CD4-positive, alpha-beta memory T cell (primary cell): ENCODE results near the gene NRDE2. TPM values are rescaled to one million over a fixed set of nuclear protein-coding genes. Genes with fewer than 3 reads are reported as not detected.

Experiments
- CTCF ChIA-PET: fragments of 350-600 bp; sonication (Branson Sonifier 250); formaldehyde crosslinking; loops from one replicate; lab custom pipeline; 2021; ENCODE audit warnings: inconsistent platforms; ENCODE audit not compliant: partially characterized antibody; lab: Charles Lee
- POLR2A ChIA-PET: fragments of 350-600 bp; sonication (Branson Sonifier 250); formaldehyde crosslinking; loops from one replicate; lab custom pipeline; 2021; ENCODE audit not compliant: partially characterized antibody; lab: Charles Lee
- DNase-seq, 5 donors: peaks; one replicate each; pipeline versions ENCODE4 v3.0.0 to v3.0.0-alpha.2; 2020 to 2022; ENCODE audit warnings: mixed read lengths in 1 of 5
- H3K27ac ChIP-seq: one replicate; pipeline ENCODE4 v1.7.0; 2013; ENCODE audit warnings: low read depth, low read length
- H3K27me3 ChIP-seq: 2 replicates; pipeline ENCODE4 v1.7.0; 2013; ENCODE audit warnings: mild to moderate bottlenecking, low read length, moderate library complexity; ENCODE audit not compliant: insufficient read depth
- H3K36me3 ChIP-seq: 2 replicates; pipeline ENCODE4 v1.7.0; 2013; ENCODE audit warnings: mild to moderate bottlenecking, low read length, moderate library complexity; ENCODE audit not compliant: insufficient read depth
- H3K4me1 ChIP-seq: 2 replicates; pipeline ENCODE4 v1.7.0; 2013; ENCODE audit warnings: mild to moderate bottlenecking, low read length, moderate library complexity; ENCODE audit not compliant: insufficient read depth
- H3K4me3 ChIP-seq, 2 donors: one replicate each; pipeline ENCODE4 v1.7.0; 2013; ENCODE audit warnings: low read length in 2 of 2, mild to moderate bottlenecking in 1 of 2
- H3K9me3 ChIP-seq, 2 donors: one replicate each; pipeline ENCODE4 v1.7.0; 2013; ENCODE audit warnings: low read length in 2 of 2, control low read depth in 1 of 2; ENCODE audit not compliant: control insufficient read depth in 1 of 2
- H3K27ac Mint-ChIP-seq, 7 donors: one replicate each; pipeline ENCODE4 v1.8.0; 2020 to 2021; ENCODE audit warnings: mixed read lengths in 7 of 7, mild to moderate bottlenecking in 6 of 7, inconsistent platforms in 3 of 7, moderate library complexity in 3 of 7
- H3K27me3 Mint-ChIP-seq, 2 donors: one replicate each; pipeline ENCODE4 v1.8.0; 2020 to 2021; ENCODE audit warnings: mixed read lengths in 2 of 2
- H3K36me3 Mint-ChIP-seq, 2 donors: one replicate each; pipeline ENCODE4 v1.8.0; 2020 to 2021; ENCODE audit warnings: mixed read lengths in 2 of 2, inconsistent platforms in 1 of 2, mild to moderate bottlenecking in 1 of 2
- H3K4me1 Mint-ChIP-seq, 4 donors: one replicate each; pipeline ENCODE4 v1.8.0; 2020 to 2021; ENCODE audit warnings: mixed read lengths in 4 of 4, mild to moderate bottlenecking in 1 of 4
- H3K4me3 Mint-ChIP-seq, 8 donors: one replicate each; pipeline ENCODE4 v1.8.0; 2020 to 2021; ENCODE audit warnings: mixed read lengths in 8 of 8, mild to moderate bottlenecking in 7 of 8, moderate library complexity in 6 of 8, inconsistent platforms in 3 of 8
- H3K9me3 Mint-ChIP-seq, 8 donors: one replicate each; pipeline ENCODE4 v1.8.0; 2020 to 2021; ENCODE audit warnings: mixed read lengths in 8 of 8, mild to moderate bottlenecking in 5 of 8, inconsistent platforms in 3 of 8, moderate library complexity in 1 of 8
- intact Hi-C: fragments of 100-400 bp; cut with micrococcal nuclease; formaldehyde crosslinking; loops from one replicate; pipeline ENCODE4 v1.15.1; 2023
- polyA plus RNA-seq, 2 donors: library from polyadenylated mRNA; unstranded; fragments of 300-500 nt; fragmentation: Illumina TruSeq; gene quantifications; one replicate each; pipeline ENCODE4 v1.2.3, GENCODE V29; 2021
- total RNA-seq, 2 experiments: library from RNA; stranded (reverse); gene quantifications; one replicate each; pipeline ENCODE4 v1.2.3, GENCODE V29; 2021

NRDE2 gene
- total RNA-seq (10 to 100 TPM; 26.3 to 32.6 TPM), polyA plus RNA-seq (10 to 100 TPM in 1 of 2 donors, 1 to 10 TPM in 1; 4.4 to 10.7 TPM)

- ChIA-PET POLR2A (interaction anchor here (0.8 to 4.2 kb wide), 9 partner anchors 10 to 427 kb away, joined by 3 to 46 read pairs (median 4); partner anchors contain the start of genes CALM1 and PSMC1), CTCF (interaction anchor here (0.5 to 1.2 kb wide), 3 partner anchors 53 to 862 kb away, joined by 3 read pairs; no protein-coding TSS in a partner anchor)
- H3K9me3 Mint-ChIP-seq, result no peaks in the 10 kb centered on the region
- peak; percentile 85 to 87 (median 86) for DNase-seq
- intact Hi-C loops, result loop anchor here (1.0 to 5.0 kb wide), 6 partner anchors 52 to 1776 kb away; partner anchors contain the start of genes ATXN3, PSMC1, TDP1 and TTC8
- Histone ChIP-seq H3K9me3 (no peaks in the 10 kb centered on the region), H3K36me3 (no peaks in the 10 kb centered on the region), H3K4me1 (peaks cover 15% of the 10 kb centered on the region), H3K27ac (peak within 1 kb of the TSS; percentile 70), H3K4me3 (peak within 1 kb of the TSS; percentile 63 to 92), H3K27me3 (no peaks in the 10 kb centered on the region)
- H3K4me3 Mint-ChIP-seq, result peak within 1 kb of the TSS; percentile 90 to 96 (median 93)
- H3K27ac Mint-ChIP-seq, result peak within 1 kb of the TSS; percentile 91 to 97 (median 96)
- peaks cover 14 to 38% (median 31%) of the 10 kb centered on the region in 4 donors for H3K4me1 Mint-ChIP-seq
- H3K36me3 Mint-ChIP-seq, result peaks cover 0 to 15% of the 10 kb centered on the region in 2 donors
- peaks cover 7% of the 10 kb centered on the region in 2 donors for H3K27me3 Mint-ChIP-seq
Observed at GRCh38 chr14:90331497-90332270, at the start of gene NRDE2. Gene NRDE2 (minus strand): TSS chr14:90331941. CDS start chr14:90331904, 37 bp downstream.

- CTCF ChIA-PET, result interaction anchor here (1.1 to 9.7 kb wide), 5 partner anchors 12 to 379 kb away, joined by 3 to 119 read pairs (median 12); partner anchors contain the start of gene CALM1
- no peak overlapping the region for H3K4me3 ChIP-seq
- H3K27me3 Mint-ChIP-seq, result no peaks in the 10 kb centered on the region
- peaks cover 0 to 2% (median 0%) of the 10 kb centered on the region in 8 donors for H3K9me3 Mint-ChIP-seq
- no peaks in the 10 kb centered on the region for H3K27me3 ChIP-seq
- intact Hi-C loops, result loop anchor here (5.0 to 10.0 kb wide), 2 partner anchors 1131 to 1494 kb away; partner anchors contain the start of gene PPP4R3A
- peaks cover 31% of the 10 kb centered on the region for H3K4me1 ChIP-seq
- peaks cover 0 to 2% of the 10 kb centered on the region in 2 donors for H3K36me3 Mint-ChIP-seq
- H3K9me3 ChIP-seq, result no peaks in the 10 kb centered on the region
- POLR2A ChIA-PET, result interaction anchor here (0.5 to 17.2 kb wide), 8 partner anchors 10 to 377 kb away, joined by 3 to 1009 read pairs (median 24); partner anchors contain the start of genes CALM1 and NRDE2
- no peaks in the 10 kb centered on the region for H3K36me3 ChIP-seq
- DNase-seq, result no peak
- peak overlapping the region in 3 of 8 donors; percentile 42 to 70 (median 57) for H3K4me3 Mint-ChIP-seq
- peak overlapping the region in 1 of 7 donors; percentile 85 for H3K27ac Mint-ChIP-seq
- peak overlapping the region; percentile 93 for H3K27ac ChIP-seq
- peaks cover under 1 to 17% (median 8%) of the 10 kb centered on the region in 4 donors for H3K4me1 Mint-ChIP-seq
Observed at GRCh38 chr14:90381011-90381786, 49.5 kb upstream of the NRDE2 start.

- no peak overlapping the region for H3K4me3 Mint-ChIP-seq
- peaks cover 0 to 2% (median 0%) of the 10 kb centered on the region in 8 donors for H3K9me3 Mint-ChIP-seq
- Histone ChIP-seq H3K27me3 (no peaks in the 10 kb centered on the region), H3K4me1 (peaks cover 12% of the 10 kb centered on the region), H3K4me3 (no peak overlapping the region), H3K36me3 (no peaks in the 10 kb centered on the region), H3K9me3 (no peaks in the 10 kb centered on the region), H3K27ac (no peak overlapping the region)
- CTCF ChIA-PET, result interaction anchor here (2.6 kb wide), 1 partner anchor 20 kb away, joined by 10 read pairs; no protein-coding TSS in a partner anchor
- H3K27ac Mint-ChIP-seq, result peak overlapping the region in 1 of 7 donors; percentile 68
- POLR2A ChIA-PET, result interaction anchor here (17.2 kb wide), 1 partner anchor 22 kb away, joined by 1009 read pairs; the partner anchor contains the start of gene CALM1
- intact Hi-C loops, result no loop called here
- H3K27me3 Mint-ChIP-seq, result no peaks in the 10 kb centered on the region
- H3K4me1 Mint-ChIP-seq, result peaks cover 0 to 7% (median 4%) of the 10 kb centered on the region in 4 donors
- no peak for DNase-seq
- H3K36me3 Mint-ChIP-seq, result no peaks in the 10 kb centered on the region
Observed at GRCh38 chr14:90379106-90379505, 47.4 kb upstream of the NRDE2 start.

GRCh38 chr14:90378249-90378648, 46.5 kb upstream of the NRDE2 start:
- ChIA-PET CTCF (interaction anchor here (2.6 kb wide), 1 partner anchor 21 kb away, joined by 10 read pairs; no protein-coding TSS in a partner anchor), POLR2A (interaction anchor here (17.2 kb wide), 1 partner anchor 23 kb away, joined by 1009 read pairs; the partner anchor contains the start of gene CALM1)
- Mint-ChIP-seq H3K4me1 (peaks cover 0 to 5% (median 4%) of the 10 kb centered on the region in 4 donors), H3K27me3 (no peaks in the 10 kb centered on the region), H3K9me3 (no peaks in the 10 kb centered on the region), H3K27ac (no peak overlapping the region), H3K4me3 (no peak overlapping the region), H3K36me3 (no peaks in the 10 kb centered on the region)
- intact Hi-C loops, result no loop called here
- no peaks in the 10 kb centered on the region for H3K27me3 ChIP-seq
- no peaks in the 10 kb centered on the region for H3K9me3 ChIP-seq
- H3K27ac ChIP-seq, result no peak overlapping the region
- DNase-seq, result no peak
- H3K4me3 ChIP-seq, result no peak overlapping the region
- no peaks in the 10 kb centered on the region for H3K36me3 ChIP-seq
- peaks cover 9% of the 10 kb centered on the region for H3K4me1 ChIP-seq

GRCh38 chr14:90375934-90376333, 44.2 kb upstream of the NRDE2 start:
- H3K27me3 Mint-ChIP-seq, result no peaks in the 10 kb centered on the region
- POLR2A ChIA-PET, result interaction anchor here (17.2 kb wide), 1 partner anchor 25 kb away, joined by 1009 read pairs; the partner anchor contains the start of gene CALM1

GRCh38 chr14:90374813-90375212, 43.1 kb upstream of the NRDE2 start:
- ChIA-PET POLR2A (interaction anchor here (1.0 kb wide), 1 partner anchor 9 kb away, joined by 3 read pairs; no protein-coding TSS in a partner anchor), CTCF (interaction anchor here (0.7 to 1.0 kb wide), 2 partner anchors 322 to 332 kb away, joined by 3 read pairs; no protein-coding TSS in a partner anchor)
- intact Hi-C loops, result no loop called here
- Histone ChIP-seq H3K4me1 (no peaks in the 10 kb centered on the region), H3K27me3 (no peaks in the 10 kb centered on the region), H3K27ac (no peak overlapping the region), H3K36me3 (no peaks in the 10 kb centered on the region), H3K9me3 (no peaks in the 10 kb centered on the region), H3K4me3 (no peak overlapping the region)
- no peak for DNase-seq
- Mint-ChIP-seq H3K27ac (no peak overlapping the region), H3K27me3 (no peaks in the 10 kb centered on the region), H3K4me3 (no peak overlapping the region), H3K36me3 (no peaks in the 10 kb centered on the region), H3K9me3 (no peaks in the 10 kb centered on the region), H3K4me1 (peaks cover 0 to 2% (median 0%) of the 10 kb centered on the region in 4 donors)

More at GRCh38 chr14:90375934-90376333, 44.2 kb upstream of the NRDE2 start:
- intact Hi-C loops, result no loop called here
- Histone ChIP-seq H3K9me3 (no peaks in the 10 kb centered on the region), H3K27me3 (no peaks in the 10 kb centered on the region), H3K4me1 (no peaks in the 10 kb centered on the region), H3K27ac (no peak overlapping the region), H3K4me3 (no peak overlapping the region), H3K36me3 (no peaks in the 10 kb centered on the region)
- Mint-ChIP-seq H3K4me1 (peaks cover 0 to 5% (median 3%) of the 10 kb centered on the region in 4 donors), H3K9me3 (no peaks in the 10 kb centered on the region), H3K4me3 (no peak overlapping the region), H3K36me3 (no peaks in the 10 kb centered on the region), H3K27ac (no peak overlapping the region)
- no peak for DNase-seq
- CTCF ChIA-PET, result no interaction called here
